ENCODE measurements around the gene HOXD3. TPM values are rescaled to one million over a fixed set of nuclear protein-coding genes. Genes with fewer than 3 reads are reported as not detected.

HOXD3 gene
- total and polyA plus RNA-seq, 2 experiments from 2014 or later, result not detected

DNA sequence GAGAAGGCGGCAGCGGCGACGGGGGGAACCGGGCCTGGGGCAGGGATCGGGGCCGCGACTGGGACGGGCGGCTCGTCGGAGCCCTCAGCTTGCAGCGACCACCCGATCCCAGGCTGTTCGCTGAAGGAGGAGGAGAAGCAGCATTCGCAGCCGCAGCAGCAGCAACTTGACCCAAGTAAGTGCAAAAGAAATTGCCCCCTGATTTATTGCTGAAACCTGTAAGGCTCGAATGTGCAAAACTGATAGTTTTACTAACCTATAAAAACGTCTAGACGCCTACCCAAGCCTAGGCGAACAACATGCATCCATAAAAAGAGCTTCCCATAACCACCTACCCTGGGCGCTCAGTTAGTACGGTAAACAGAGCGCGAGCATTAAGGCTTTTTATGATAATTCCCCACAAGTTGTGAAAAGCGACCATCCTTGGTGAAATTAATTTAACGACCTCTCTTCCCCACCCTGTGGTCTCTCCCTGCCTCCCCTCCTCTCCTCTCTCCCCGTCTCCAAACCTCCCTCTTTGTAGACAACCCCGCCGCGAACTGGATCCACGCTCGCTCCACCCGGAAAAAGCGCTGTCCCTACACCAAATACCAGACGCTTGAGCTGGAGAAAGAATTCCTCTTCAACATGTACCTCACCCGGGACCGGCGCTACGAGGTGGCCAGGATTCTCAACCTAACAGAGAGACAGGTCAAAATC, 33.5 kb upstream of the HOXD3 start:
- Histone ChIP-seq H3K79me2 (replicated peaks; ENCODE audit: insufficient read depth) (no peaks in the 10 kb centered on the region), H3K4me1 (ENCODE audit: insufficient read depth) (peaks cover 12% of the 10 kb centered on the region), H3K9me2 (ENCODE audit: insufficient read depth) (no peaks in the 10 kb centered on the region), H3K27me3 (ENCODE audit: insufficient read depth) (peaks cover 100% of the 10 kb centered on the region), H3K36me3 (ENCODE audit: insufficient read depth) (no peaks in the 10 kb centered on the region), H2AFZ (no peak overlapping the region), H3K4me2 (peak overlapping the region; percentile 76), H4K20me1 (replicated peaks; ENCODE audit: insufficient read depth) (peaks cover 31% of the 10 kb centered on the region), H3K27ac (ENCODE audit: low read depth) (no peak overlapping the region), H3F3A (replicated peaks; ENCODE audit: low read depth) (peaks cover 47% of the 10 kb centered on the region; the same call in 1 of the 2 replicates), H3K4me3 (peak overlapping the region; percentile 53)
- peak overlapping the region; percentile 45 for H3K4me3 Mint-ChIP-seq
- no peak overlapping the region for H3K27ac Mint-ChIP-seq
- peaks cover 10% of the 10 kb centered on the region; the same call in 2 of the 3 replicates for H3K9me3 Mint-ChIP-seq
- peaks cover 22% of the 10 kb centered on the region for H3K4me1 Mint-ChIP-seq
- peaks cover 3% of the 10 kb centered on the region; the same call in 1 of the 3 replicates for H3K36me3 Mint-ChIP-seq (ENCODE audit: low read depth)
- DNase-seq (ENCODE audit: low spot score), result no peak
- TF ChIP-seq STAT1 (IDR thresholded peaks at IDR 0.05; ENCODE audit: unreplicated experiment) (no peak), EZH2 (IDR thresholded peaks at IDR 0.05; ENCODE audit: low read depth, unreplicated experiment) (peak; percentile 98), ZNF114 (CRISPR knock-in tag; IDR thresholded peaks at IDR 0.05) (no peak), JUNB (IDR thresholded peaks at IDR 0.05; ENCODE audit: unreplicated experiment) (no peak), POLR2AphosphoS5 (IDR thresholded peaks at IDR 0.05; ENCODE audit: low read depth) (no peak), NANOG (IDR thresholded peaks at IDR 0.05; ENCODE audit: borderline replicate concordance) (no peak), CREB1 (CRISPR knock-in tag; IDR thresholded peaks at IDR 0.05; ENCODE audit: low read depth) (no peak), EZH2phosphoT487 (IDR thresholded peaks at IDR 0.05; ENCODE audit: unreplicated experiment) (peak; percentile 97), ZNF331 (CRISPR knock-in tag; IDR thresholded peaks at IDR 0.05; ENCODE audit: low read depth) (no peak)
- TF ChIP-seq, protein P1, sequence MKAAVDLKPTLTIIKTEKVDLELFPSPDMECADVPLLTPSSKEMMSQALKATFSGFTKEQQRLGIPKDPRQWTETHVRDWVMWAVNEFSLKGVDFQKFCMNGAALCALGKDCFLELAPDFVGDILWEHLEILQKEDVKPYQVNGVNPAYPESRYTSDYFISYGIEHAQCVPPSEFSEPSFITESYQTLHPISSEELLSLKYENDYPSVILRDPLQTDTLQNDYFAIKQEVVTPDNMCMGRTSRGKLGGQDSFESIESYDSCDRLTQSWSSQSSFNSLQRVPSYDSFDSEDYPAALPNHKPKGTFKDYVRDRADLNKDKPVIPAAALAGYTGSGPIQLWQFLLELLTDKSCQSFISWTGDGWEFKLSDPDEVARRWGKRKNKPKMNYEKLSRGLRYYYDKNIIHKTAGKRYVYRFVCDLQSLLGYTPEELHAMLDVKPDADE (IDR thresholded peaks at IDR 0.05), result no peak
- TF ChIP-seq, protein P2, sequence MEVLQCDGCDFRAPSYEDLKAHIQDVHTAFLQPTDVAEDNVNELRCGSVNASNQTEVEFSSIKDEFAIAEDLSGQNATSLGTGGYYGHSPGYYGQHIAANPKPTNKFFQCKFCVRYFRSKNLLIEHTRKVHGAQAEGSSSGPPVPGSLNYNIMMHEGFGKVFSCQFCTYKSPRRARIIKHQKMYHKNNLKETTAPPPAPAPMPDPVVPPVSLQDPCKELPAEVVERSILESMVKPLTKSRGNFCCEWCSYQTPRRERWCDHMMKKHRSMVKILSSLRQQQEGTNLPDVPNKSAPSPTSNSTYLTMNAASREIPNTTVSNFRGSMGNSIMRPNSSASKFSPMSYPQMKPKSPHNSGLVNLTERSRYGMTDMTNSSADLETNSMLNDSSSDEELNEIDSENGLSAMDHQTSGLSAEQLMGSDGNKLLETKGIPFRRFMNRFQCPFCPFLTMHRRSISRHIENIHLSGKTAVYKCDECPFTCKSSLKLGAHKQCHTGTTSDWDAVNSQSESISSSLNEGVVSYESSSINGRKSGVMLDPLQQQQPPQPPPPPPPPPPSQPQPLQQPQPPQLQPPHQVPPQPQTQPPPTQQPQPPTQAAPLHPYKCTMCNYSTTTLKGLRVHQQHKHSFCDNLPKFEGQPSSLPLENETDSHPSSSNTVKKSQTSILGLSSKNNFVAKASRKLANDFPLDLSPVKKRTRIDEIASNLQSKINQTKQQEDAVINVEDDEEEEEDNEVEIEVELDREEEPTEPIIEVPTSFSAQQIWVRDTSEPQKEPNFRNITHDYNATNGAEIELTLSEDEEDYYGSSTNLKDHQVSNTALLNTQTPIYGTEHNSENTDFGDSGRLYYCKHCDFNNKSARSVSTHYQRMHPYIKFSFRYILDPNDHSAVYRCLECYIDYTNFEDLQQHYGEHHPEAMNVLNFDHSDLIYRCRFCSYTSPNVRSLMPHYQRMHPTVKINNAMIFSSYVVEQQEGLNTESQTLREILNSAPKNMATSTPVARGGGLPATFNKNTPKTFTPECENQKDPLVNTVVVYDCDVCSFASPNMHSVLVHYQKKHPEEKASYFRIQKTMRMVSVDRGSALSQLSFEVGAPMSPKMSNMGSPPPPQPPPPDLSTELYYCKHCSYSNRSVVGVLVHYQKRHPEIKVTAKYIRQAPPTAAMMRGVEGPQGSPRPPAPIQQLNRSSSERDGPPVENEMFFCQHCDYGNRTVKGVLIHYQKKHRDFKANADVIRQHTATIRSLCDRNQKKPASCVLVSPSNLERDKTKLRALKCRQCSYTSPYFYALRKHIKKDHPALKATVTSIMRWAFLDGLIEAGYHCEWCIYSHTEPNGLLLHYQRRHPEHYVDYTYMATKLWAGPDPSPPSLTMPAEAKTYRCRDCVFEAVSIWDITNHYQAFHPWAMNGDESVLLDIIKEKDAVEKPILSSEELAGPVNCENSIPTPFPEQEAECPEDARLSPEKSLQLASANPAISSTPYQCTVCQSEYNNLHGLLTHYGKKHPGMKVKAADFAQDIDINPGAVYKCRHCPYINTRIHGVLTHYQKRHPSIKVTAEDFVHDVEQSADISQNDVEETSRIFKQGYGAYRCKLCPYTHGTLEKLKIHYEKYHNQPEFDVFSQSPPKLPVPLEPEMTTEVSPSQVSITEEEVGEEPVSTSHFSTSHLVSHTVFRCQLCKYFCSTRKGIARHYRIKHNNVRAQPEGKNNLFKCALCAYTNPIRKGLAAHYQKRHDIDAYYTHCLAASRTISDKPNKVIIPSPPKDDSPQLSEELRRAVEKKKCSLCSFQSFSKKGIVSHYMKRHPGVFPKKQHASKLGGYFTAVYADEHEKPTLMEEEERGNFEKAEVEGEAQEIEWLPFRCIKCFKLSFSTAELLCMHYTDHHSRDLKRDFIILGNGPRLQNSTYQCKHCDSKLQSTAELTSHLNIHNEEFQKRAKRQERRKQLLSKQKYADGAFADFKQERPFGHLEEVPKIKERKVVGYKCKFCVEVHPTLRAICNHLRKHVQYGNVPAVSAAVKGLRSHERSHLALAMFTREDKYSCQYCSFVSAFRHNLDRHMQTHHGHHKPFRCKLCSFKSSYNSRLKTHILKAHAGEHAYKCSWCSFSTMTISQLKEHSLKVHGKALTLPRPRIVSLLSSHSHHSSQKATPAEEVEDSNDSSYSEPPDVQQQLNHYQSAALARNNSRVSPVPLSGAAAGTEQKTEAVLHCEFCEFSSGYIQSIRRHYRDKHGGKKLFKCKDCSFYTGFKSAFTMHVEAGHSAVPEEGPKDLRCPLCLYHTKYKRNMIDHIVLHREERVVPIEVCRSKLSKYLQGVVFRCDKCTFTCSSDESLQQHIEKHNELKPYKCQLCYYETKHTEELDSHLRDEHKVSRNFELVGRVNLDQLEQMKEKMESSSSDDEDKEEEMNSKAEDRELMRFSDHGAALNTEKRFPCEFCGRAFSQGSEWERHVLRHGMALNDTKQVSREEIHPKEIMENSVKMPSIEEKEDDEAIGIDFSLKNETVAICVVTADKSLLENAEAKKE (CRISPR knock-in tag; IDR thresholded peaks at IDR 0.05), result no peak
- TF ChIP-seq, protein P3, sequence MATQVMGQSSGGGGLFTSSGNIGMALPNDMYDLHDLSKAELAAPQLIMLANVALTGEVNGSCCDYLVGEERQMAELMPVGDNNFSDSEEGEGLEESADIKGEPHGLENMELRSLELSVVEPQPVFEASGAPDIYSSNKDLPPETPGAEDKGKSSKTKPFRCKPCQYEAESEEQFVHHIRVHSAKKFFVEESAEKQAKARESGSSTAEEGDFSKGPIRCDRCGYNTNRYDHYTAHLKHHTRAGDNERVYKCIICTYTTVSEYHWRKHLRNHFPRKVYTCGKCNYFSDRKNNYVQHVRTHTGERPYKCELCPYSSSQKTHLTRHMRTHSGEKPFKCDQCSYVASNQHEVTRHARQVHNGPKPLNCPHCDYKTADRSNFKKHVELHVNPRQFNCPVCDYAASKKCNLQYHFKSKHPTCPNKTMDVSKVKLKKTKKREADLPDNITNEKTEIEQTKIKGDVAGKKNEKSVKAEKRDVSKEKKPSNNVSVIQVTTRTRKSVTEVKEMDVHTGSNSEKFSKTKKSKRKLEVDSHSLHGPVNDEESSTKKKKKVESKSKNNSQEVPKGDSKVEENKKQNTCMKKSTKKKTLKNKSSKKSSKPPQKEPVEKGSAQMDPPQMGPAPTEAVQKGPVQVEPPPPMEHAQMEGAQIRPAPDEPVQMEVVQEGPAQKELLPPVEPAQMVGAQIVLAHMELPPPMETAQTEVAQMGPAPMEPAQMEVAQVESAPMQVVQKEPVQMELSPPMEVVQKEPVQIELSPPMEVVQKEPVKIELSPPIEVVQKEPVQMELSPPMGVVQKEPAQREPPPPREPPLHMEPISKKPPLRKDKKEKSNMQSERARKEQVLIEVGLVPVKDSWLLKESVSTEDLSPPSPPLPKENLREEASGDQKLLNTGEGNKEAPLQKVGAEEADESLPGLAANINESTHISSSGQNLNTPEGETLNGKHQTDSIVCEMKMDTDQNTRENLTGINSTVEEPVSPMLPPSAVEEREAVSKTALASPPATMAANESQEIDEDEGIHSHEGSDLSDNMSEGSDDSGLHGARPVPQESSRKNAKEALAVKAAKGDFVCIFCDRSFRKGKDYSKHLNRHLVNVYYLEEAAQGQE (IDR thresholded peaks at IDR 0.05; ENCODE audit: unreplicated experiment), result no peak
- TF ChIP-seq, protein P4, sequence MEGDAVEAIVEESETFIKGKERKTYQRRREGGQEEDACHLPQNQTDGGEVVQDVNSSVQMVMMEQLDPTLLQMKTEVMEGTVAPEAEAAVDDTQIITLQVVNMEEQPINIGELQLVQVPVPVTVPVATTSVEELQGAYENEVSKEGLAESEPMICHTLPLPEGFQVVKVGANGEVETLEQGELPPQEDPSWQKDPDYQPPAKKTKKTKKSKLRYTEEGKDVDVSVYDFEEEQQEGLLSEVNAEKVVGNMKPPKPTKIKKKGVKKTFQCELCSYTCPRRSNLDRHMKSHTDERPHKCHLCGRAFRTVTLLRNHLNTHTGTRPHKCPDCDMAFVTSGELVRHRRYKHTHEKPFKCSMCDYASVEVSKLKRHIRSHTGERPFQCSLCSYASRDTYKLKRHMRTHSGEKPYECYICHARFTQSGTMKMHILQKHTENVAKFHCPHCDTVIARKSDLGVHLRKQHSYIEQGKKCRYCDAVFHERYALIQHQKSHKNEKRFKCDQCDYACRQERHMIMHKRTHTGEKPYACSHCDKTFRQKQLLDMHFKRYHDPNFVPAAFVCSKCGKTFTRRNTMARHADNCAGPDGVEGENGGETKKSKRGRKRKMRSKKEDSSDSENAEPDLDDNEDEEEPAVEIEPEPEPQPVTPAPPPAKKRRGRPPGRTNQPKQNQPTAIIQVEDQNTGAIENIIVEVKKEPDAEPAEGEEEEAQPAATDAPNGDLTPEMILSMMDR (conservative IDR thresholded peaks at IDR 0.05; ENCODE audit: low read depth in 2 of 2), result no peak
- peaks cover 99% of the 10 kb centered on the region for H3K27me3 Mint-ChIP-seq (ENCODE audit: insufficient read depth, low read depth, poor library complexity)
- ATAC-seq, result no peak; the same call in 2 of the 3 replicates
